Ovary (tissue), 9 donors: ENCODE results near the gene ADGRA1. TPM values are rescaled to one million over a fixed set of nuclear protein-coding genes. Genes with fewer than 3 reads are reported as not detected.

Experiments used
- DNase-seq, 5 donors: peaks; one replicate each; pipeline ENCODE4 v3.0.0-alpha.2; 2019 to 2020
- H3K27ac ChIP-seq, 2 donors: fragments of 200-600 bp; one replicate each; pipeline versions ENCODE4 v1.5.1 to v1.8.0; 2019 to 2022
- H3K27me3 ChIP-seq: fragments of 200-600 bp; one replicate; pipeline ENCODE4 v1.8.0; 2022
- H3K36me3 ChIP-seq: fragments of 200-600 bp; sonication (generic); one replicate; pipeline ENCODE4 v1.5.1; 2019
- H3K4me1 ChIP-seq: one replicate; pipeline ENCODE4 v1.8.1; 2013; ENCODE audit warnings: mild to moderate bottlenecking, moderate library complexity; ENCODE audit not compliant: insufficient read depth
- H3K4me3 ChIP-seq: fragments of 200-600 bp; sonication (generic); one replicate; pipeline ENCODE4 v1.5.1; 2017
- H3K9me3 ChIP-seq, 2 donors: fragments of 200-600 bp in 1 of 2; sonication (generic) in 1 of 2; one replicate each; pipeline versions ENCODE4 v1.5.1 to v1.8.1; 2013 to 2019; ENCODE audit warnings: mild to moderate bottlenecking in 1 of 2, moderate library complexity in 1 of 2
- CTCF ChIP-seq, 3 donors: fragments of 450-650 bp in 2 of 3; fragments of 200-600 bp in 1 of 3; IDR thresholded peaks; one replicate each; pipeline versions ENCODE4 v1.5.1 to v1.8.0; 2016 to 2022; ENCODE audit warnings: antibody characterized with exemption in 3 of 3, mild to moderate bottlenecking in 1 of 3
- EP300 ChIP-seq: sonication (generic); formaldehyde crosslinking; IDR thresholded peaks from one replicate; pipeline ENCODE4 v1.6.1; 2017; ENCODE audit warnings: antibody characterized with exemption
- POLR2A ChIP-seq: fragments of 450-650 bp; IDR thresholded peaks from one replicate; pipeline ENCODE4 v1.6.1; 2017; ENCODE audit warnings: antibody characterized with exemption, mild to moderate bottlenecking, moderate library complexity
- WGBS, 3 donors: extraction: QIAGEN DNeasy Blood & Tissue Kit in 1 of 3; methylation state at CpG; one replicate each; pipeline versions ENCODE4 v1.1.5 to v1.1.7; 2013 to 2017; 5-methylcytosine and 5-hydroxymethylcytosine counted together
- intact Hi-C, 4 donors: fragments of 100-400 bp; cut with DNase I; formaldehyde crosslinking; loops; one replicate each; pipeline versions ENCODE4 v1.11.0 to v1.15.1; 2022 to 2023
- polyA plus RNA-seq, 2 donors: library from polyadenylated mRNA; stranded (reverse); fragments of 200-250 nt in 1 of 2; fragments of 350-450 nt in 1 of 2; fragmentation: Illumina TruSeq in 1 of 2; extraction: RNeasy Lipid Tissue Mini Kit (QIAGEN cat#74804) in 1 of 2; gene quantifications; one replicate each; pipeline ENCODE4 v1.2.3, GENCODE V29; 2013 to 2014
- total RNA-seq, 7 donors: library from RNA; depleted of rRNA in 2 of 7; stranded (reverse); fragments of >200 nt in 2 of 7; fragmentation: NEBNext Ultra II Directional in 3 of 7; extraction: Animal tissue kit (Norgen Biotek cat#: 25700) in 3 of 7; gene quantifications; one replicate each; pipeline versions ENCODE4 v1.1.0 to v1.2.4, GENCODE V29; 2016 to 2023
- donor health status: DM: no; HTN: no; CAD: no; lungs with moderate emphysema.
- donor health status: DM: no; HTN: no; CAD: no.
- donor health status: Bipolar disorder and iron deficiency.
- donor health status: DM: yes; HTN: yes; CAD: no.
- donor health status: DM: no; HTN: no; CAD: no.
- donor health status: DM: yes; HTN: yes; CAD: no.

Gene ADGRA1
- total and polyA plus RNA-seq, 9 donors, result 0.07 to 0.92 (median 0.13) TPM; not detected in 5

GRCh38 chr10:133060022-133060421, 27.7 kb upstream of the ADGRA1 start:
- intact Hi-C loops, result no loop called here
- TF ChIP-seq EP300, result no peak
- no peak for TF ChIP-seq CTCF (IDR thresholded peaks at IDR 0.05)
- no peak for TF ChIP-seq POLR2A
- no peaks in the 10 kb centered on the region for H3K36me3 ChIP-seq

GRCh38 chr10:133060466-133060865, 27.3 kb upstream of the ADGRA1 start:
- H3K4me3 ChIP-seq, result no peak overlapping the region
- TF ChIP-seq POLR2A (no peak), EP300 (no peak), CTCF (IDR thresholded peaks at IDR 0.05) (no peak)
- H3K4me1 ChIP-seq, result no peaks in the 10 kb centered on the region
- no peaks in the 10 kb centered on the region for H3K9me3 ChIP-seq
- intact Hi-C loops, result no loop called here
- DNase-seq, result no peak
- WGBS, 3 donors, result 64 to 77% (median 70%) methylated on average over 16 to 17 of the region's 17 CpGs
- no peak overlapping the region for H3K27ac ChIP-seq
- no peaks in the 10 kb centered on the region for H3K36me3 ChIP-seq
- H3K27me3 ChIP-seq, result no peaks in the 10 kb centered on the region

More at GRCh38 chr10:133060022-133060421, 27.7 kb upstream of the ADGRA1 start:
- Histone ChIP-seq H3K27me3 (no peaks in the 10 kb centered on the region), H3K4me3 (no peak overlapping the region), H3K27ac (no peak overlapping the region), H3K4me1 (no peaks in the 10 kb centered on the region), H3K9me3 (no peaks in the 10 kb centered on the region)
- WGBS, 3 donors, result 61 to 77% (median 69%) methylated on average over 18 of the region's 18 CpGs
- DNase-seq, result no peak

DNA sequence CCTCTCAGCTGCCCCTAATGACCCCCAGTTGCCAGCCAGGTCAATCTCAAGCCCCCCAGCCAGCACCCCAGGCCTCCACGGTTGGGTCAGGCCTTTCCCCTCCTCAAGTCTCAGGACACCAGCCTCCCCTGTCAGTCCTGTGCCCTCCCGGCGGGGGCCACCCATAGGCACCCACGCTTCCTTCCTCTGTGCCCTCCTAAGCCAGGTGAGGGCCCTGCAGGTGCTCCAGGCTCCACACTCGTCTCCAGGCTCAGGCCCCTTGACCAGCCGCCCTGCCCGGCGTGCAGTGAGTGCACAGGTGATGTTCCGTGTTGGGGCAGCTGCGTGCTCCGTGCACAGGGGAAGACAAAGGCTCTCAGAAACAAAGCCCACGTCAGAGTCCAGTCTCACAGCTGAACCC, 26.8 kb upstream of the ADGRA1 start:
- H3K4me1 ChIP-seq, result no peaks in the 10 kb centered on the region
- H3K27me3 ChIP-seq, result no peaks in the 10 kb centered on the region
- 84 to 89% (median 87%) methylated on average over 12 of the region's 12 CpGs for WGBS, 3 donors
- H3K36me3 ChIP-seq, result no peaks in the 10 kb centered on the region
- TF ChIP-seq POLR2A (no peak), EP300 (no peak), CTCF (IDR thresholded peaks at IDR 0.05) (no peak)
- H3K9me3 ChIP-seq, result no peaks in the 10 kb centered on the region
- no peak overlapping the region for H3K27ac ChIP-seq
- DNase-seq, result no peak
- H3K4me3 ChIP-seq, result no peak overlapping the region
- intact Hi-C loops, result no loop called here

- no peak for DNase-seq
- Histone ChIP-seq H3K4me1 (no peaks in the 10 kb centered on the region), H3K36me3 (no peaks in the 10 kb centered on the region), H3K27me3 (no peaks in the 10 kb centered on the region), H3K27ac (no peak overlapping the region), H3K4me3 (no peak overlapping the region), H3K9me3 (no peaks in the 10 kb centered on the region)
- 80 to 87% (median 83%) methylated on average over 23 of the region's 23 CpGs for WGBS, 3 donors
- TF ChIP-seq EP300, result no peak
- no peak for TF ChIP-seq POLR2A
- no peak for TF ChIP-seq CTCF (IDR thresholded peaks at IDR 0.05)
- intact Hi-C loops, result no loop called here
These were observed 26.3 kb upstream of the ADGRA1 start for GRCh38 chr10:133061296-133062038.
